A673 (cell line): ENCODE measurements around the gene P2RX1.

Experiments used
- CTCF ChIP-seq: fragments of 300-800, 200-600 bp; sonication (generic); conservative IDR thresholded peaks from 2 replicates; pipeline ENCODE4 v1.5.1; 2017; ENCODE audit warnings: low read depth, mild to moderate bottlenecking, antibody characterized with exemption, low read length, moderate library complexity, mixed read lengths
- EZH2 ChIP-seq: fragments of 200-600 bp; sonication (generic); IDR thresholded peaks from 2 replicates; pipeline ENCODE4 v1.6.1; 2017; ENCODE audit warnings: borderline replicate concordance, low read depth, mild to moderate bottlenecking, mixed read lengths, antibody characterized with exemption, low read length; ENCODE audit not compliant: poor library complexity, severe bottlenecking

GRCh38 chr17:3865176-3865575 is 51.1 kb downstream of the P2RX1 start:
- no peak for TF ChIP-seq CTCF
- no peak for TF ChIP-seq EZH2
